ENCODE results near the gene C12orf42.

The C12orf42 gene

DNA sequence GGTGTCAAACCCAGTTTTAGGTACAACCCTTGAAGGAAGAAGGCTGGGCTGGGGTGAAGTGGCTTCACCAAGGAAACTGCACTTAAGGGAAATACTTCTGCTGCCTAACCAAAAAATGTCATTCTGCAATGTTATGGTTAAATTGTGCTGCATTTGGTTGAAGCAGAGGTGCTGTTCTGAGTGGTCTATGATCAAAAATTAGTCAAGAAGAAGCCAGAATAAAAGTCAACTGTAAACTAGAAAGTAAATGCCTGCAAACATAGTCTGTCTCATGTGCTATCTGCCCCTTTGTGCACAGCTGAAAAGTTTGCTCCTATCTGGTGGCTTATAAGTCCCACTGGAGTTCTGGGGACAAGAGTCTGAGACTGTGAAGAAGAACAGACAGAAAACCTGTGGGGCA lies 158.8 kb downstream of the C12orf42 start:
- Histone ChIP-seq H3K27me3 (no peaks in the 10 kb centered on the region), H3K4me2 (no peak overlapping the region), H3K4me1 (no peaks in the 10 kb centered on the region), H3K27ac (no peak overlapping the region), H3K9me3 (replicated peaks in 1 of 11) (peaks cover 0 to 14% (median 4%) of the 10 kb centered on the region in 11 experiments; a peak in 5 of 22 replicates), H3K36me3 (no peaks in the 10 kb centered on the region), H3K9ac (no peak overlapping the region), H3K4me3 (no peak overlapping the region), H4K20me1 (no peaks in the 10 kb centered on the region)
- no peak for TF ChIP-seq Cebpa-rat (IDR thresholded peaks at IDR 0.05)

GRCh38 chr12:103334466-103334865 lies 161.3 kb downstream of the C12orf42 start:
- Histone ChIP-seq H3K9me3 (replicated peaks in 1 of 11) (no peaks in the 10 kb centered on the region), H3K27me3 (no peaks in the 10 kb centered on the region), H3K27ac (no peak overlapping the region), H3K9ac (no peak overlapping the region), H4K20me1 (no peaks in the 10 kb centered on the region), H3K4me1 (no peaks in the 10 kb centered on the region), H3K4me2 (no peak overlapping the region), H3K4me3 (no peak overlapping the region), H3K36me3 (no peaks in the 10 kb centered on the region)
- no peak for TF ChIP-seq Cebpa-rat (IDR thresholded peaks at IDR 0.05)

DNA sequence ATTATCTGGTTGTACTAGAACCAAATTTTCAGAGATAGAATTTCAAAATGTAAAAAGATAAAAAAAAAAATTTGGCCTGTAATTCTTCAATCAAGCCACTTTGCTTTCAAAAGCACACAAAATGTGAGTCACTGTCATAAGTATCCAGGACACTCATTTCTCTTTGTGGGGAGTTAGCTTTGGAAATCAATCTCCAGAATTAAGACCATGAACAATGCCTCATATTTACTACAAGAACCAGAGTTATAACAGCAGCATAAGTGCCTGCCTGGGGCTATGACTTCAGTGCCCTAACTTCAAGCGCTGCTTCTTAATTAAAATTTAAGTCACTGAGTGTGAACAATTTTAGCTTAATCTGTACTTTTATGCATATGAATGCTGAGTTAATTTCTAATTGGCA lies 162.1 kb downstream of the C12orf42 start:
- H3K9me3 ChIP-seq (replicated peaks in 1 of 11) = no peaks in the 10 kb centered on the region

DNA sequence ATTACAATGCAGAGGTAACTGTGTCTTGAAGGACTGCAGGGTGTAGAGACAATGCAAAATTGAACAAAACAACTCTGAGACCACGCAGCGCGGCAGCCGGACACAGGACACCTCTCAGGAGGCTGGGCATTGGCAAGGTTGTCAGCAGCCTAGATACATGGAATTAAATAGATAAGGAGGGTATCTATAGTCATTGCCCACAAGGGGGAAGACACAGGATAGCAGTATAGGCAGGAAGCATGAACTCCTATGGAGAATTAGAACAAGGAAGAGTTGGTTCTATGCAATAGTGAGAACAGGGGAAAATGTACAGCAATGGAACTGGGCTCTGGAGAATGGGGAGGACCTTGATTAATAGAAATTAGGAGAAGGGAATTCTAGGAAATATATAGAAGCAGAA lies 164.1 kb downstream of the C12orf42 start:
- no peak overlapping the region for H3K4me3 ChIP-seq
- no peaks in the 10 kb centered on the region for H3K27me3 ChIP-seq
- TF ChIP-seq Cebpa-rat (IDR thresholded peaks at IDR 0.05) = no peak
- no peaks in the 10 kb centered on the region for H3K9me3 ChIP-seq (replicated peaks in 1 of 11)
- H4K20me1 ChIP-seq = no peaks in the 10 kb centered on the region
- no peaks in the 10 kb centered on the region for H3K4me1 ChIP-seq
- no peak overlapping the region for H3K27ac ChIP-seq
- H3K9ac ChIP-seq = no peak overlapping the region
- no peaks in the 10 kb centered on the region for H3K36me3 ChIP-seq
- no peak overlapping the region for H3K4me2 ChIP-seq

More for the DNA sequence above, 162.1 kb downstream of the C12orf42 start:
- no peak overlapping the region for H3K27ac ChIP-seq
- no peak overlapping the region for H3K4me2 ChIP-seq
- H3K9ac ChIP-seq = no peak overlapping the region
- H3K4me1 ChIP-seq = no peaks in the 10 kb centered on the region
- no peaks in the 10 kb centered on the region for H3K36me3 ChIP-seq
- no peak for TF ChIP-seq Cebpa-rat (IDR thresholded peaks at IDR 0.05)
- H4K20me1 ChIP-seq = no peaks in the 10 kb centered on the region
- no peak overlapping the region for H3K4me3 ChIP-seq
- H3K27me3 ChIP-seq = no peaks in the 10 kb centered on the region

DNA sequence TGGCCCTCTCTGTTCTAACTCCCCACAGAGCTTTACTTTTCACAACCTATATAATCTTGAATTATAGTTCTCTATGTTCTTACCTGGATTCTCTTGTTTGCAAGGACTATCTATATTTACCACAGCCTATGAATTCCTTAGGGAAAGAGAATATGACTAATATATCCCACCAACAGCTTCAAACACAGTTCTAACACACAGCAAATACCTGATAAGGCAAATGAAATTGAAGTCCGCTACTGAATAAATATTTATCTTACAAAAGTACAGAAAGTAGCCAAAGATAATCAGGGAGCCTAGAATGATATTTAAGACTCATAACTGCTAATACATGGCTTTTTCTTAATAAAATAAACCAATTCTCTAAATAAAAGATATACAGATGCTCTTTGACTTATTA lies 165.1 kb downstream of the C12orf42 start:
- TF ChIP-seq Cebpa-rat (IDR thresholded peaks at IDR 0.05) = no peak
- Histone ChIP-seq H3K9me3 (replicated peaks in 1 of 11) (no peaks in the 10 kb centered on the region), H3K4me3 (no peak overlapping the region), H3K4me2 (no peak overlapping the region), H3K36me3 (no peaks in the 10 kb centered on the region), H3K27ac (no peak overlapping the region), H4K20me1 (no peaks in the 10 kb centered on the region), H3K9ac (no peak overlapping the region), H3K4me1 (no peaks in the 10 kb centered on the region), H3K27me3 (no peaks in the 10 kb centered on the region)

DNA sequence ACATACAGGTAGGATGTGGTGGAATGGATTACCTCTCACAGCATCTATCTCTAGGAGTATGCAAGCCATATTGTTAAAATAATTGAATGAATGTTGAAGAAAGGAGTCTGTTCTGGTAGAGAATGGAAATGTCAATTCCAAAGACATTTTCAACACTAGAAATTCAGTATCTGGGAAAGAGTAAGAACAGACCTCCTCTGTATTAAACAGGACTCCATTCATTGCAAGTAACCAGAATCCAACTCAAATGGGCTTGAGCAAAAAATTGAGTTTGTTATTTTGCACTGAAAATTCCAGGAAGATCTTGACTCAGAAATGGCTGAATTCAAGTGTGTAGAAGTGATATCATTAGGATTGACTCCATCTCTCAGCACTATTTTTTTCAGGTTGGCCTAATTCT lies 168.1 kb downstream of the C12orf42 start:
- H3K27ac ChIP-seq = no peak overlapping the region
- H3K4me1 ChIP-seq = no peaks in the 10 kb centered on the region
- H3K4me2 ChIP-seq = no peak overlapping the region
- H3K36me3 ChIP-seq = no peaks in the 10 kb centered on the region
- no peak overlapping the region for H3K4me3 ChIP-seq
- H3K9me3 ChIP-seq (replicated peaks in 1 of 11) = no peaks in the 10 kb centered on the region
- TF ChIP-seq Cebpa-rat (IDR thresholded peaks at IDR 0.05) = no peak
- H3K9ac ChIP-seq = no peak overlapping the region
- H4K20me1 ChIP-seq = no peaks in the 10 kb centered on the region
- no peaks in the 10 kb centered on the region for H3K27me3 ChIP-seq

GRCh38 chr12:103326190-103326589 lies 169.6 kb downstream of the C12orf42 start:
- H3K4me1 ChIP-seq = no peaks in the 10 kb centered on the region
- H3K4me2 ChIP-seq = no peak overlapping the region
- no peak overlapping the region for H3K9ac ChIP-seq
- H4K20me1 ChIP-seq = no peaks in the 10 kb centered on the region
- H3K4me3 ChIP-seq = no peak overlapping the region
- H3K36me3 ChIP-seq = no peaks in the 10 kb centered on the region
- no peak for TF ChIP-seq Cebpa-rat (IDR thresholded peaks at IDR 0.05)
- no peaks in the 10 kb centered on the region for H3K27me3 ChIP-seq
- H3K27ac ChIP-seq = no peak overlapping the region
- H3K9me3 ChIP-seq (replicated peaks in 1 of 11) = no peaks in the 10 kb centered on the region; a peak in 1 of 22 replicates

- H3K9ac ChIP-seq = no peak overlapping the region
- no peaks in the 10 kb centered on the region for H3K4me1 ChIP-seq
- no peaks in the 10 kb centered on the region for H3K27me3 ChIP-seq
- TF ChIP-seq Cebpa-rat (IDR thresholded peaks at IDR 0.05) = no peak
- H4K20me1 ChIP-seq = no peaks in the 10 kb centered on the region
- peaks cover 0 to 3% (median 0%) of the 10 kb centered on the region in 11 experiments; a peak in 1 of 22 replicates for H3K9me3 ChIP-seq (replicated peaks in 1 of 11)
- no peaks in the 10 kb centered on the region for H3K36me3 ChIP-seq
- H3K27ac ChIP-seq = no peak overlapping the region
- H3K4me3 ChIP-seq = no peak overlapping the region
- no peak overlapping the region for H3K4me2 ChIP-seq
Observed at GRCh38 chr12:103318566-103318965, 177.2 kb downstream of the C12orf42 start.

GRCh38 chr12:103317220-103317619 lies 178.5 kb downstream of the C12orf42 start:
- TF ChIP-seq Cebpa-rat (IDR thresholded peaks at IDR 0.05) = no peak
- Histone ChIP-seq H4K20me1 (no peaks in the 10 kb centered on the region), H3K4me1 (no peaks in the 10 kb centered on the region), H3K27me3 (no peaks in the 10 kb centered on the region), H3K4me3 (no peak overlapping the region), H3K9ac (no peak overlapping the region), H3K27ac (no peak overlapping the region), H3K4me2 (no peak overlapping the region), H3K36me3 (no peaks in the 10 kb centered on the region), H3K9me3 (replicated peaks in 1 of 11) (peaks cover 0 to 3% (median 0%) of the 10 kb centered on the region in 11 experiments; a peak in 1 of 22 replicates)

DNA sequence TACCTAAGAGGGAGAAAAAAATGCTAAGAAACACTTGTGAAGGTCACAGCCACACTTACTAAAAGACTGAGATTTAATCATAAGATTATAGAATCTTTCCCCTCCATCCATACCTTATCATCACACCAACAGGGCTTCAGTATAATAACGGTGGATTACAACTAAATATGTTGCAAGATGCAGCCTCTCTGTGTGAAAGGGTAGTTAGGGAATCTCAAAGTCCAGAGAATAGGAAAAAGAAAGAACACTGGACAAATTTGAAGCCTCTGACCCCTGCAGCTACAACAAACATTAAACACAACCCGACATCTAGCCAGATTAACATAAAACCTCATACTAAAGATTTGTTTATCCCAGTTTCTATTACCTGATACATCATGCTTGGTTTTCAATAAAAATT lies 181.0 kb downstream of the C12orf42 start:
- Histone ChIP-seq H3K9me3 (replicated peaks in 1 of 11) (no peaks in the 10 kb centered on the region), H3K27me3 (no peaks in the 10 kb centered on the region), H3K27ac (no peak overlapping the region), H4K20me1 (no peaks in the 10 kb centered on the region), H3K4me1 (no peaks in the 10 kb centered on the region), H3K4me2 (no peak overlapping the region), H3K4me3 (no peak overlapping the region), H3K36me3 (no peaks in the 10 kb centered on the region), H3K9ac (no peak overlapping the region)
- no peak for TF ChIP-seq Cebpa-rat (IDR thresholded peaks at IDR 0.05)

- H4K20me1 ChIP-seq = no peaks in the 10 kb centered on the region
- no peak for TF ChIP-seq Cebpa-rat (IDR thresholded peaks at IDR 0.05)
- no peak overlapping the region for H3K27ac ChIP-seq
- H3K36me3 ChIP-seq = no peaks in the 10 kb centered on the region
- H3K9me3 ChIP-seq (replicated peaks in 1 of 11) = no peaks in the 10 kb centered on the region
- H3K4me3 ChIP-seq = no peak overlapping the region
- H3K27me3 ChIP-seq = no peaks in the 10 kb centered on the region
- H3K4me1 ChIP-seq = no peaks in the 10 kb centered on the region
- no peak overlapping the region for H3K9ac ChIP-seq
- no peak overlapping the region for H3K4me2 ChIP-seq
Observed at GRCh38 chr12:103313894-103314293, 181.9 kb downstream of the C12orf42 start.
